Omental fat pad (tissue), 4 donors: Measurements from ENCODE around the gene PTCHD1. TPM values are rescaled to one million over a fixed set of nuclear protein-coding genes. Genes with fewer than 3 reads are reported as not detected.
A peak's percentile ranks its signal among the peaks of the same experiment; 100 is the strongest.

Experiments
- ATAC-seq: fragments of 150-250 bp; one replicate; pipeline ENCODE4 v1.9.1; 2016; ENCODE audit warnings: mild to moderate bottlenecking, moderate library complexity; ENCODE audit not compliant: low FRiP score
- DNase-seq: peaks from one replicate; pipeline ENCODE4 v3.0.0-alpha.2; 2019; ENCODE audit warnings: low spot score
- total RNA-seq, 4 donors: library from RNA; depleted of rRNA; stranded (reverse); fragments of >200 nt; gene quantifications; one replicate each; pipeline ENCODE4 v1.1.0, GENCODE V29; 2016
- TF ChIP-seq, protein P1 (sequence below), 3 donors: fragments of 450-650 bp; IDR thresholded peaks; one replicate each; pipeline ENCODE4 v1.5.1; 2016 to 2017; ENCODE audit warnings: antibody characterized with exemption in 3 of 3, mild to moderate bottlenecking in 3 of 3, moderate library complexity in 2 of 3

PTCHD1 gene
- total RNA-seq, 4 donors from 2014 or later: 0.06 to 2.0 (median 0.17) TPM

DNA sequence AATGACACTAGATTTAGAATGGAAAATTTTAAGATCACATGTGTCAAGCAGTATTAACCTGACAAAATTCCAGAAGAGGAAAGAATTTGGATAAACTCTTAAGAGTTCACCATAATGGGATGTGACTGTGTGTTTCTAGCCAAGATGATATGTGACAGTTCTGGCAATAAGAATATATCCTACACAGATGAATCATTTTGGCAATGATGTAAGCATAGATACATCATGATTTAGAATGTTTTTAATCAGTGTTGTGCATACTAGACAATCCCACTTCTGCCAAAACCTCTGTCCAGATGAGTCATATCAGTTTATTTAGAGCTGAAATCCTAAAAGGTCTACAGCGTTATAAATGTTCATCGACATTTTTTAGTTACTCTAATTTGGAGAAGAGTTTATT lies 48.8 kb downstream of the PTCHD1 start:
- ATAC-seq: peak; percentile 48

GRCh38 chrX:23385242-23385641 lies 50.6 kb downstream of the PTCHD1 start:
- ATAC-seq: no peak

More for the DNA sequence above, 48.8 kb downstream of the PTCHD1 start:
- TF ChIP-seq, protein P1, sequence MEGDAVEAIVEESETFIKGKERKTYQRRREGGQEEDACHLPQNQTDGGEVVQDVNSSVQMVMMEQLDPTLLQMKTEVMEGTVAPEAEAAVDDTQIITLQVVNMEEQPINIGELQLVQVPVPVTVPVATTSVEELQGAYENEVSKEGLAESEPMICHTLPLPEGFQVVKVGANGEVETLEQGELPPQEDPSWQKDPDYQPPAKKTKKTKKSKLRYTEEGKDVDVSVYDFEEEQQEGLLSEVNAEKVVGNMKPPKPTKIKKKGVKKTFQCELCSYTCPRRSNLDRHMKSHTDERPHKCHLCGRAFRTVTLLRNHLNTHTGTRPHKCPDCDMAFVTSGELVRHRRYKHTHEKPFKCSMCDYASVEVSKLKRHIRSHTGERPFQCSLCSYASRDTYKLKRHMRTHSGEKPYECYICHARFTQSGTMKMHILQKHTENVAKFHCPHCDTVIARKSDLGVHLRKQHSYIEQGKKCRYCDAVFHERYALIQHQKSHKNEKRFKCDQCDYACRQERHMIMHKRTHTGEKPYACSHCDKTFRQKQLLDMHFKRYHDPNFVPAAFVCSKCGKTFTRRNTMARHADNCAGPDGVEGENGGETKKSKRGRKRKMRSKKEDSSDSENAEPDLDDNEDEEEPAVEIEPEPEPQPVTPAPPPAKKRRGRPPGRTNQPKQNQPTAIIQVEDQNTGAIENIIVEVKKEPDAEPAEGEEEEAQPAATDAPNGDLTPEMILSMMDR (IDR thresholded peaks at IDR 0.05): no peak
- DNase-seq: no peak

DNA sequence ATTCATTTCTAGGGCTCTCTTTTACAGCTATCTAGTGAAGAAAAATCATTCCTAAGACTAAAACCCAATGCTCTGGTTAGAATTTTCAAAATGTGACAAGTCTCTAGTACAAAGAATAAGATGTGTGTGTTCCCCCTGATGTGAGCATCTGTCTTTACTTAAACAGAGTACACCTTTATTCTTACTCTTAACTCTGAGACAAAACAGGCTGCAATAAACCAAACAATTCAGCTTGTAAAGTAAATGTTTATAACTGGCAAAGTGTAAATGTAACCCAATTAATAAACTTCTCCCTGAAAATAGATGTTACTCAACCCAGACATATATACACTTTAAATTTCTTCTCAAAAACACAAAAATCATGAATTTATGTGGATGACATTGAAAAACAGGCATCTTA lies 51.6 kb downstream of the PTCHD1 start:
- DNase-seq (no peak), ATAC-seq (no peak)
- TF ChIP-seq, protein P1 (IDR thresholded peaks at IDR 0.05): no peak

More at GRCh38 chrX:23385242-23385641, 50.6 kb downstream of the PTCHD1 start:
- TF ChIP-seq, protein P1 (IDR thresholded peaks at IDR 0.05): no peak
- DNase-seq: no peak

DNA sequence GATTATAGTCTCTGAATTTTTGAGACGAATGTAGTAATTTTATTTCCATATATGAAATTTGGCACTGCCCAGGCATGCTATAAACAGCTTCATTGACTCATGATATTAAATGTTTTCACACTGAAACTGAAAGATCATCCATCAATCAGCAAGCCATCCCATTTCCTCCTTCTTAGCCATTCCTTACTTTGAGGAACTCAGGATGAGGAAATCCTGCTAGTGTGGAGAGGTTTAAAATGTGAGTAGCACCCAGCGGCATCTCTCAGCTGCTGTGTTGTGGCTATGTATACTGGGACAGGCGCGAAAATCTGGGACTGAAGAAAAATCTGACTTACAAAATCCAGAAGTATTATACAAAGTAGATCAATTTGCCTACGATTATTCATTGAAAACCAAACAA lies 52.1 kb downstream of the PTCHD1 start:
- no peak for ATAC-seq
- no peak for DNase-seq
- TF ChIP-seq, protein P1 (IDR thresholded peaks at IDR 0.05): no peak

GRCh38 chrX:23387550-23388184 lies 53.0 kb downstream of the PTCHD1 start:
- no peak for DNase-seq
- TF ChIP-seq, protein P1 (IDR thresholded peaks at IDR 0.05): no peak
- ATAC-seq: no peak

DNA sequence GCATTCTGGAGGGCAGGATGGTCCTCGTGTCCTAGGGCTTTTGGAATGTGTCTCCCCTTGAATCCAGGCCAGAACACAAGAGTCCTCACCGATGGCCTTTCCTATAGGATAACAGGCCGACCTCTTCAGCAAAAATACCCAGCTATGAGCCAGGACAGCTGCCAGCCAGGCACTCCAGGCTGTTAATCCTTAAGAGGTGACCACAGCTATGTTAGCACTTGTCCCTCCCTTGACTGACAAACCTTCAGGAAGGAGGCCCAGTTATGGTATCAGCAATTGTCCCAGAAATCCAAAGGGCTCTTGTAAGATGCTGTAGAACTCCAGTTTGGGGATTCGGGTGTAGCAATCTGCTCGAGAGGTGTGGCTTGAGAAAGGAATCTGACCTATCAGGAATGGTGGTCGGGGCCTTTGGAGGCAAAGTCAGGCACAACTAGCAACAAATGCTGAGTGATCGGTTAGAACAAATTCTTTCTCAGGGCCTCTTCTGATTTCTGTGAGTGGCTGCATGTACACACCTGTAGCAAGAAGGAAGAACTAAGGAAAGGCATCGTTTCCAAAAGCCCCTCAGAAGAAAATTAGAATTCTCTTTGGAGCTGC lies 54.6 kb downstream of the PTCHD1 start:
- ATAC-seq (no peak), DNase-seq (no peak)
- TF ChIP-seq, protein P1 (IDR thresholded peaks at IDR 0.05): no peak

GRCh38 chrX:23390979-23391378 lies 56.3 kb downstream of the PTCHD1 start:
- DNase-seq (no peak), ATAC-seq (no peak)
- TF ChIP-seq, protein P1 (IDR thresholded peaks at IDR 0.05): no peak
